ENCODE measurements around the gene MAP3K3. TPM values are rescaled to one million over a fixed set of nuclear protein-coding genes. Genes with fewer than 3 reads are reported as not detected.
A peak's percentile ranks its signal among the peaks of the same experiment; 100 is the strongest.

Gene MAP3K3
- total RNA-seq (28.1 and 31.1 TPM in 2 replicates), polyA plus RNA-seq (26.5 and 31.9 TPM in 2 replicates)

- TF ChIP-seq CTCF (IDR thresholded peaks at IDR 0.05; ENCODE audit: low read depth, low read length): peak; percentile 12
- Histone ChIP-seq H3K9me3 (ENCODE audit: low read depth) (no peaks in the 10 kb centered on the region), H3K4me1 (ENCODE audit: low read depth) (peaks cover 13% of the 10 kb centered on the region), H3K27ac (peak within 1 kb of the TSS; percentile 79), H3K36me3 (no peaks in the 10 kb centered on the region), H3K4me3 (peak within 1 kb of the TSS; percentile 88), H3K27me3 (no peaks in the 10 kb centered on the region)
- DNase-seq (ENCODE audit: low read depth in 1 of 2, low spot score in 1 of 2): peak; percentile 100
Measured at GRCh38 chr17:63621684-63622573, at the start of gene MAP3K3. Gene MAP3K3 (plus strand): TSS chr17:63622417. CDS start chr17:63622760, 343 bp downstream.

GRCh38 chr17:63573634-63574033, 48.6 kb upstream of the MAP3K3 start:
- TF ChIP-seq CTCF (IDR thresholded peaks at IDR 0.05; ENCODE audit: low read depth, low read length): peak; percentile 34
- Histone ChIP-seq H3K9me3 (ENCODE audit: low read depth) (no peaks in the 10 kb centered on the region), H3K4me3 (no peak overlapping the region), H3K4me1 (ENCODE audit: low read depth) (peaks cover 16% of the 10 kb centered on the region), H3K27ac (no peak overlapping the region), H3K36me3 (no peaks in the 10 kb centered on the region), H3K27me3 (no peaks in the 10 kb centered on the region)
- DNase-seq (ENCODE audit: low read depth in 1 of 2, low spot score in 1 of 2): peak in 1 of 2 donors; percentile 6

GRCh38 chr17:63578027-63578768, 44.0 kb upstream of the MAP3K3 start:
- TF ChIP-seq CTCF (IDR thresholded peaks at IDR 0.05; ENCODE audit: low read depth, low read length): no peak
- Histone ChIP-seq H3K9me3 (ENCODE audit: low read depth) (no peaks in the 10 kb centered on the region), H3K4me3 (no peak overlapping the region), H3K27ac (peak overlapping the region; percentile 12), H3K36me3 (peaks cover 18% of the 10 kb centered on the region), H3K4me1 (ENCODE audit: low read depth) (no peaks in the 10 kb centered on the region), H3K27me3 (no peaks in the 10 kb centered on the region)
- no peak for DNase-seq (ENCODE audit: low read depth in 1 of 2, low spot score in 1 of 2)

- no peak overlapping the region for H3K4me3 ChIP-seq
- H3K9me3 ChIP-seq (ENCODE audit: low read depth): no peaks in the 10 kb centered on the region
- H3K4me1 ChIP-seq (ENCODE audit: low read depth): no peaks in the 10 kb centered on the region
- H3K27ac ChIP-seq: peak overlapping the region; percentile 12
- no peak for TF ChIP-seq CTCF (IDR thresholded peaks at IDR 0.05; ENCODE audit: low read depth, low read length)
- DNase-seq (ENCODE audit: low read depth in 1 of 2, low spot score in 1 of 2): no peak
- H3K27me3 ChIP-seq: no peaks in the 10 kb centered on the region
- H3K36me3 ChIP-seq: peaks cover 22% of the 10 kb centered on the region
Measured at GRCh38 chr17:63578769-63579111, 43.5 kb upstream of the MAP3K3 start.

- Histone ChIP-seq H3K27me3 (no peaks in the 10 kb centered on the region), H3K9me3 (ENCODE audit: low read depth) (no peaks in the 10 kb centered on the region), H3K4me1 (ENCODE audit: low read depth) (no peaks in the 10 kb centered on the region), H3K36me3 (peaks cover 22% of the 10 kb centered on the region), H3K4me3 (no peak overlapping the region), H3K27ac (no peak overlapping the region)
- no peak for TF ChIP-seq CTCF (IDR thresholded peaks at IDR 0.05; ENCODE audit: low read depth, low read length)
- DNase-seq (ENCODE audit: low read depth in 1 of 2, low spot score in 1 of 2): no peak
Measured at GRCh38 chr17:63579633-63580032, 42.6 kb upstream of the MAP3K3 start.
